Glutamatergic neuron (in vitro differentiated cells): Measurements from ENCODE around the gene ACOX2. TPM values are rescaled to one million over a fixed set of nuclear protein-coding genes. Genes with fewer than 3 reads are reported as not detected.

ENCODE experiments used
- DNase-seq: peaks from one replicate; pipeline ENCODE4 v3.0.0; 2022
- H3K27ac Mint-ChIP-seq: one replicate; pipeline ENCODE4 v1.8.0; 2020; ENCODE audit warnings: mild to moderate bottlenecking, mixed read lengths, inconsistent platforms; ENCODE audit not compliant: unreplicated experiment
- H3K27me3 Mint-ChIP-seq: one replicate; pipeline ENCODE4 v1.8.0; 2020; ENCODE audit warnings: mild to moderate bottlenecking, moderate library complexity, mixed read lengths, inconsistent platforms; ENCODE audit not compliant: unreplicated experiment
- H3K36me3 Mint-ChIP-seq: one replicate; pipeline ENCODE4 v1.8.0; 2020; ENCODE audit warnings: mild to moderate bottlenecking, mixed read lengths, inconsistent platforms; ENCODE audit not compliant: unreplicated experiment
- H3K4me1 Mint-ChIP-seq: one replicate; pipeline ENCODE4 v1.8.0; 2020; ENCODE audit warnings: mild to moderate bottlenecking, low read depth, mixed read lengths, inconsistent platforms; ENCODE audit not compliant: unreplicated experiment
- H3K4me3 Mint-ChIP-seq: one replicate; pipeline ENCODE4 v1.8.0; 2020; ENCODE audit warnings: mild to moderate bottlenecking, mixed read lengths, inconsistent platforms; ENCODE audit not compliant: unreplicated experiment
- H3K9me3 Mint-ChIP-seq: one replicate; pipeline ENCODE4 v1.8.0; 2020; ENCODE audit warnings: mild to moderate bottlenecking, moderate library complexity, mixed read lengths, inconsistent platforms; ENCODE audit not compliant: unreplicated experiment
- total RNA-seq: library from RNA; stranded (reverse); fragmentation: NEBNext Ultra II Directional; extraction: Animal tissue kit (Norgen Biotek cat#: 25700); gene quantifications from one replicate; pipeline ENCODE4 v1.2.1, GENCODE V29; 2021; ENCODE audit not compliant: unreplicated experiment
- TF ChIP-seq, protein P1 (sequence below): fragments of 200-600 bp; sonication (generic); IDR thresholded peaks from one replicate; pipeline ENCODE4 v1.5.0; 2021; ENCODE audit not compliant: partially characterized antibody, unreplicated experiment

ACOX2 gene
- total RNA-seq, 1 donor from 2014 or later = 0.59 TPM

GRCh38 chr3:58470363-58471024 is 66.5 kb downstream of the ACOX2 start:
- Mint-ChIP-seq H3K36me3 (no peaks in the 10 kb centered on the region), H3K4me3 (no peak overlapping the region), H3K9me3 (no peaks in the 10 kb centered on the region), H3K27me3 (peaks cover 7% of the 10 kb centered on the region), H3K27ac (no peak overlapping the region), H3K4me1 (peaks cover 12% of the 10 kb centered on the region)
- DNase-seq = no peak
- TF ChIP-seq, protein P1, sequence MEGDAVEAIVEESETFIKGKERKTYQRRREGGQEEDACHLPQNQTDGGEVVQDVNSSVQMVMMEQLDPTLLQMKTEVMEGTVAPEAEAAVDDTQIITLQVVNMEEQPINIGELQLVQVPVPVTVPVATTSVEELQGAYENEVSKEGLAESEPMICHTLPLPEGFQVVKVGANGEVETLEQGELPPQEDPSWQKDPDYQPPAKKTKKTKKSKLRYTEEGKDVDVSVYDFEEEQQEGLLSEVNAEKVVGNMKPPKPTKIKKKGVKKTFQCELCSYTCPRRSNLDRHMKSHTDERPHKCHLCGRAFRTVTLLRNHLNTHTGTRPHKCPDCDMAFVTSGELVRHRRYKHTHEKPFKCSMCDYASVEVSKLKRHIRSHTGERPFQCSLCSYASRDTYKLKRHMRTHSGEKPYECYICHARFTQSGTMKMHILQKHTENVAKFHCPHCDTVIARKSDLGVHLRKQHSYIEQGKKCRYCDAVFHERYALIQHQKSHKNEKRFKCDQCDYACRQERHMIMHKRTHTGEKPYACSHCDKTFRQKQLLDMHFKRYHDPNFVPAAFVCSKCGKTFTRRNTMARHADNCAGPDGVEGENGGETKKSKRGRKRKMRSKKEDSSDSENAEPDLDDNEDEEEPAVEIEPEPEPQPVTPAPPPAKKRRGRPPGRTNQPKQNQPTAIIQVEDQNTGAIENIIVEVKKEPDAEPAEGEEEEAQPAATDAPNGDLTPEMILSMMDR = no peak

- Mint-ChIP-seq H3K27me3 (peaks cover 5% of the 10 kb centered on the region), H3K9me3 (no peaks in the 10 kb centered on the region), H3K4me3 (no peak overlapping the region)
Observed at GRCh38 chr3:58469096-58469495, 67.9 kb downstream of the ACOX2 start.

DNA sequence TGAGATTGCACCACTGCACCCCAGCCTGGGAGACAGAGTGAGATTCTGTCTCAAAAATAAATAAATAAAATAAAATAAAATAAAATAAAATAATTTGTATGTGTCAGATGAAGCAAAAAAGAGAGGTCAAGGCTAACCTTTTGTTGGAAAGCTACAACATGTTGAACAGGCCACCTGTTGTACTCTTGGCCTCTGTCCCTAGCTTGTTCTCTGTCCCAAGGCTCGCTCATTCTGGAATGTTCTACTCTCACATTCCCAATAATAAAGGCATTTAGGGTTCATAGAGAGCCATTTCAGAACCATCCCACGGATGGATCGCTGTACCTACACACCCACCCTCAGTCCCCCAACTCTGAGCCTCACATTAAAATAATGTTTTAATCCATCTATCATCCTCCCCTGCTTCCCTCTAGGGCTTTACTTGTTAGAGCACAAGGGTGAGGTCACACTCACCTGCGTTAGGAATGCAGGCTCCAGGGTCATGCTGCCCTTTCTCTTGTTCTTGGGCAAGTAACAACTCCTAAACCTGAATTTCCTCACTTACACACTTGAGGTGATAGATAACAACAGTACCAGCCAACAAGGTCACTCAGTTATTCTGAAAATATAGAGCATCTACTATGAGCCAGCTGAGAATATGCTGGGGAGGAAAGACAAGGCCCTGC is 70.0 kb downstream of the ACOX2 start:
- no peak for DNase-seq
- no peak overlapping the region for H3K27ac Mint-ChIP-seq
- H3K36me3 Mint-ChIP-seq = no peaks in the 10 kb centered on the region
- peaks cover 7% of the 10 kb centered on the region for H3K4me1 Mint-ChIP-seq
- H3K9me3 Mint-ChIP-seq = no peaks in the 10 kb centered on the region
- H3K4me3 Mint-ChIP-seq = no peak overlapping the region
- H3K27me3 Mint-ChIP-seq = peaks cover 5% of the 10 kb centered on the region
- TF ChIP-seq, protein P1 = no peak

More at GRCh38 chr3:58469096-58469495, 67.9 kb downstream of the ACOX2 start:
- Mint-ChIP-seq H3K4me1 (peaks cover 4% of the 10 kb centered on the region), H3K27ac (no peak overlapping the region), H3K36me3 (no peaks in the 10 kb centered on the region)
- DNase-seq = no peak
- TF ChIP-seq, protein P1 = no peak

DNA sequence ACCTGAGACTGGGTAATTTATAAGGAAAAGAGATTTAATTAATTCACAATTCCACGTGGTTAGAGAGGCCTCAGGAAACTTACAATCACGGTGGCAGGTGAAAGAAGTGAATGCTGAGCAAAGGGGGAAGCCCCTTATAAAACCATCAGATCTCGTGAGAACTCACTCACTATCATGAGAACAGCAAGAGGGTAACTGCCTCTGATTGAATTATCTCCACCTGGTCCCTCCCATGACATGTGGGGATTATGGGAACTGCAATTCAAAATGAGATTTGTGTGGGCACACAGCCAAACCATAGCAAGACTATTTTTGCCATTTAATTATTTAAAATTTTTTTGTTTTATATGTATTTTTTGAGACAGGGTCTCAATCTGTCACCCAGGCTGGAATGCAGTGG is 72.1 kb downstream of the ACOX2 start:
- Mint-ChIP-seq H3K27ac (no peak overlapping the region), H3K4me3 (no peak overlapping the region)

More for the DNA sequence above, 72.1 kb downstream of the ACOX2 start:
- no peaks in the 10 kb centered on the region for H3K36me3 Mint-ChIP-seq
- H3K27me3 Mint-ChIP-seq = no peaks in the 10 kb centered on the region
- DNase-seq = no peak
- TF ChIP-seq, protein P1 = peak; percentile 19
- H3K4me1 Mint-ChIP-seq = peaks cover 2% of the 10 kb centered on the region
- no peaks in the 10 kb centered on the region for H3K9me3 Mint-ChIP-seq
